GM12892 (cell line): ENCODE results near the gene SRP68.
"Not testable (repeated sequence)": the region's sequence is repeated elsewhere in the genome, so short reads cannot be mapped to it uniquely, and the experiment has no call there.

ENCODE experiments used
- DNase-seq: peaks from one replicate; pipeline ENCODE4 v3.0.0; 2011; ENCODE audit not compliant: insufficient read length
- FAIRE-seq: peaks from 2 replicates; lab custom pipeline; 2011; peaks lifted over from hg19 to GRCh38; lab: Jason Lieb, UNC
- POLR2A ChIP-seq: IDR thresholded peaks from 2 replicates; pipeline ENCODE4 v1.6.1; 2011; ENCODE audit warnings: low read depth, low read length, control low read depth
- POLR2AphosphoS5 ChIP-seq: IDR thresholded peaks from 2 replicates; pipeline ENCODE4 v1.6.1; 2011; ENCODE audit warnings: low read depth, low read length, control low read depth
- TAF1 ChIP-seq: IDR thresholded peaks from 2 replicates; pipeline ENCODE4 v1.6.1; 2011; ENCODE audit warnings: low read depth, mild to moderate bottlenecking, control low read depth, low read length, borderline replicate concordance

Gene SRP68

DNA sequence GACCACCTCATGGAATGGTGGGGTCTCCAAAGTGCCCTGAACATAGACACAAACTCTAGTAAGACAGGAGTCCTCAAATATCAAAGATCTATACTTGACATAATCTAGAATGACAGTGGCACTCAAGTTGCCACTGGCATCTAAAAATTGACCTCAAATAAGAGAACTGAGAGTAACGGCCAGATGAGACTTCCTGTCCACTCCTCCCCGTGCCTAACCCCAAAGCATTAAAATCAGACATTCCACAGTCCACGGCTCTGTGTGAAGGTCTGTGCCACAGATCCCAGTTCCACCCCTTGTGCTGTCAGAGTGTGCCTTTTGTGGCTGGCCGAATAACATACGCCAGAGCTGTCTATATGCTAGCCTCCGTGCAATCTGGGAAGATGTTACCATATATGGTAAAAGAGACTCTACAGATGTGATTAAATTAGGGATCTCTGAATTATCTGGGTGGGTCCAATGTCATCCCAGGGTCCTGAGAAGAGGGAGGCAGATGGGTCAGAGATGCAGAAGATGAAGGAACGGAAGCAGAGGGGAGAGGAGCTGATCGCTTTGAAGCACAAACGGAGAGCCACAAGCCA lies 24.2 kb downstream of the SRP68 start:
- no peak for TF ChIP-seq TAF1
- no peak for TF ChIP-seq POLR2A
- no peak for TF ChIP-seq POLR2AphosphoS5
- no peak for FAIRE-seq
- no peak for DNase-seq

DNA sequence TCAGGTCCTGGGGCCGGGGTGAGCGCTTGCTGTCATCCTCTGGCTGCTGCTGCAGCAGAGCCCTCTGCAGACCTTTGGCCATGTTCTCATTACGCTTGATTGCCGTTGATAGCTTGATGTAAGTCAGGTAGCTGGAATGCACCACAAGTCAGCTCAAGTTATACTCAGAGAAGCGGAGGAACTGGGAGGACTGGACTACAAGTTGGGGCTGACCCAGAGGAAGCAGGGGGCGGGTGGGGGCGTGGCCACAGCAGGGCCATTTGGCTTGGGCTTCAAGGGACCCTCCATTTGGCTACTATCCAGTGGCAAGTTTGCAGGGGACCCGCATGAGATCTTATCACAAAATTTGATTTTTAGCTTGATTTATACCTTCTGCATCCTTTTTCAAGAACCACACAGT lies 26.3 kb downstream of the SRP68 start:
- TF ChIP-seq POLR2A (no peak), POLR2AphosphoS5 (no peak), TAF1 (no peak)
- FAIRE-seq (no peak), DNase-seq (no peak)

DNA sequence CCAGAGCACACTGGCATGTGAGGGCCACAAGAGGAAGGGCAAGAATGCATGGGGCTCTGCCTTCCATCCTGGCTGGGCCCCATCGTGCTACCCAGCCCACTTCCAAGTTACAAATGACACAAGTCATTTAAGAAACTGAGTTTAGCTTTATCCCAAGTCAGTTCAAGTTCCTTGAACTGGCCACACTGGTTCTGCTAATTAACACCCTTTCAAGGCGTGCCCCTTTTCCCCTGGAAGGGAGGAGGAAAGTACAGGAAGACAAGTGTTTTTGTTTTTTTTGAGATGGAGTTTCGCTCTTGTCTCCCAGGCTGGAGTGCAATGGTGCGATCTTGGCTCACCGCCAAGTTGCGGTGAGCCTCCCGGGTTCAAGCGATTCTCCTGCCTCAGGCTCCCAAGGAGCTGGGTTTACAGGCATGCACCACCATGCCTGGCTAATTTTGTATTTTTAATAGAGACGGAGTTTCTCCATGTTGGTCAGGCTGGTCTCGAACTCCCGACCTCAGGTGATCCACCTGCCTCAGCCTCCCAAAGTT lies 27.8 kb downstream of the SRP68 start:
- DNase-seq, FAIRE-seq: not testable (repeated sequence)

DNA sequence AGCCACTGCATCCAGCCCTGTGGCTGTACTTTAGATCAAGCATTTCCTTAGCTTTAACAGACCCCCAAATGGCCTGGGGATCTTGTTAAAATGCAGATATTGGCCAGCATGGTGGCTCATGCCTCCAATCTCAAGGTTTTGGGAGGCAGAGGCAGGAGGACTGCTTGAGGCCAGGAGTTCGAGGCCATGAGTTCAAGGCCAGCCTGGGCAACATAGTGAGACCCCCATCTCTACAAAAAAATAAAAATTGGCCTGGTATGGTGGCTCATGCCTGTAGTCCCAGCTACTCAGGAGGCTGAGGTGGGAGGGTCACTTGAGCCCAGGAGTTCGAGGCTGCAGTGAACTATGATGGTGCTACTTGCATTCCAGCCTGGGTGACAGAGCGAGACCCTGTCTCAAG lies 29.4 kb downstream of the SRP68 start:
- DNase-seq, FAIRE-seq: not testable (repeated sequence)

DNA sequence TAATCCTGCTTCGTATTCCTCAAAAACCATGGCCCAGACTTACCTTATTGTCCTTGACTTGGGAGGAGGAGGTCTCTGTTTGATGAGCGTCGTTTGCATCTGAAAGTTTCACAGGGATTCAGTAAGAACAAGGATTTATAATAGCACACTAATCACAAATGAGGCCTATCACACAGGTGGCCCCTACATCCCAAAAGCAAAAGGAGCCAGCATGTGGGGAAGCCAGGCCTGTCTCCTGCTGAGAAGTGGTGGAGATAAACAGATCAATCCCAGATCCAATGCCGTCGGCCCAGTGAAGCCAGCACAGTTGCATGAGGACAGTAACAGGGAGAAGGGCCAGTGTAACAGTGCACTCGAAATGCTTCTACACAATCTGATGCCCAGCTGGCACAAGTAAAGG lies 31.9 kb downstream of the SRP68 start:
- no peak for FAIRE-seq
- DNase-seq, result no peak
- TF ChIP-seq POLR2A (no peak), TAF1 (no peak), POLR2AphosphoS5 (no peak)

DNA sequence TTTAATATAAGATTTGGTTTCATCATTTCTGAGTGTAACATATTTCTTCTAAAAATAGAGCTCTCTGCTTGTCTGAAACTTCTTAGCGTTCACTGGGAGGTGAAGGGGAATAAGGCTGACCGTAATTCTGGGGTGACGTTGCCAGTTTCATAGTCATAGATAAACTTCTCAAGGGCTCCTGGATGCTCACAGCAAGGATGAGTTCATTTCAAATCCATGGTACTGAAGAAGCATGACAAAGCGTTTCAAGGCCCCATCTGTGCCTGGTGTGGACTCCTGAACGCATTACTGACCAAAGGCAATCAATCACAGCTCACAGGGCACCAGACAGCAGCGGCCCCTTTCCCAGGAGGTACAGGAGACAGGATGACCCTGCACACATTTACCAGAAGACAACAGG lies 33.2 kb downstream of the SRP68 start:
- no peak for FAIRE-seq
- DNase-seq, result no peak
- no peak for TF ChIP-seq POLR2AphosphoS5
- no peak for TF ChIP-seq TAF1
- TF ChIP-seq POLR2A, result no peak

DNA sequence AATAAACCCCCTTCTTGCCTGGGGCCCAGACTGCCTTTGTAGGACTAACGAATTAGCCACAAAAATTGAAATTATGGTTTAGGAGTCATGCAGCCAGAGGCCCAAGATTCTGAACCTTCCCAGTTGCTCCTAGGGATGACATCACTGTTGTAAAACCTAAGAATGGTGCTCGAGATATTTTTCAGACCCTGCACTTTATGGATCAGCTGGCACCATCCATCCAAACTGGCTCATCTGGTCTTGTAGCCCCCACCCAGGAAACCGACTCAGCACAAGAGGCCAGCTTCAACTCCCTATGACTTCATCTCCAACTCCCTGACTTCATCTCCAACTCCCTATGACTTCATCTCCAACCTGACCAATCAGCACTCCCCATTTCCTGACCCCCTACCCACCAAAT lies 34.3 kb downstream of the SRP68 start:
- TF ChIP-seq TAF1 (no peak), POLR2AphosphoS5 (no peak), POLR2A (no peak)

DNA sequence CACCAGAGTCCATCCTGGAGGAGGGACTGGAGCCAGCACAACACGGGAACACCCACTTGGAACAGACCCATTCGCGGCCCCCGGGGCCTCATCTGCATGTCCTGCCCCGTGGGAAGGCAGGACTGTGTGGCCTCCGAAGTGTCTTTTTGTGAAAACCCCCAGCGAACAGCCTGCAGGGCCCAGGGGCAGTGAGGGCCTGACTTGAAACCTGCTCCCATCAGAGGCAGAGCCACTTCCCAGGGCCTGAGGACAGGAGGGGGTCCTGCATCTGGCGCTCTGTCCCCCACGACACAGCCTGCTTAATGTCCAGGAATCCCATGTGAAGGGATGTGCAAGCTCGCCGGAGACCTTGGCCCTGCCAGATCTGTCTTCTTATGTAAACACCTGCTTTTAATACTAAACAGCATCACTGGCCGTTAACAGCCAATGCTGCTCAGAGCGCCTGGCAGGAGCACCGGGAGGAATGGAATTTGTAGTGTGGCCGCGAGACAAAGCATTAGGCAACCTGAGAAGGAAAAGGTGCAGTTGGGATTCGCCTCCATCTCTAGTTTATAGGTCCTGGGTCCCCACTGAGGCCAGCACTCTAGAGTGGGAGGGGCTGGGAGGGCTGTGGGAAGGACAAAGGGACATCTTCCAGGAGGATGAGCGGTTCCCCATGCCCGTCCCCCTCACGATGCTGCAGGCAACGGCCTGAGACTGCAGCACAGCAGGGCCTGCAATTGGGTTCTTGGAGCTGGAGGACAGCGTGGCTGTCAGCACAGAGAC lies 35.6 kb downstream of the SRP68 start:
- DNase-seq (no peak), FAIRE-seq (no peak)
- TF ChIP-seq POLR2A (no peak), TAF1 (no peak), POLR2AphosphoS5 (no peak)

More for the DNA sequence above, 34.3 kb downstream of the SRP68 start:
- no peak for DNase-seq
- FAIRE-seq, result no peak

DNA sequence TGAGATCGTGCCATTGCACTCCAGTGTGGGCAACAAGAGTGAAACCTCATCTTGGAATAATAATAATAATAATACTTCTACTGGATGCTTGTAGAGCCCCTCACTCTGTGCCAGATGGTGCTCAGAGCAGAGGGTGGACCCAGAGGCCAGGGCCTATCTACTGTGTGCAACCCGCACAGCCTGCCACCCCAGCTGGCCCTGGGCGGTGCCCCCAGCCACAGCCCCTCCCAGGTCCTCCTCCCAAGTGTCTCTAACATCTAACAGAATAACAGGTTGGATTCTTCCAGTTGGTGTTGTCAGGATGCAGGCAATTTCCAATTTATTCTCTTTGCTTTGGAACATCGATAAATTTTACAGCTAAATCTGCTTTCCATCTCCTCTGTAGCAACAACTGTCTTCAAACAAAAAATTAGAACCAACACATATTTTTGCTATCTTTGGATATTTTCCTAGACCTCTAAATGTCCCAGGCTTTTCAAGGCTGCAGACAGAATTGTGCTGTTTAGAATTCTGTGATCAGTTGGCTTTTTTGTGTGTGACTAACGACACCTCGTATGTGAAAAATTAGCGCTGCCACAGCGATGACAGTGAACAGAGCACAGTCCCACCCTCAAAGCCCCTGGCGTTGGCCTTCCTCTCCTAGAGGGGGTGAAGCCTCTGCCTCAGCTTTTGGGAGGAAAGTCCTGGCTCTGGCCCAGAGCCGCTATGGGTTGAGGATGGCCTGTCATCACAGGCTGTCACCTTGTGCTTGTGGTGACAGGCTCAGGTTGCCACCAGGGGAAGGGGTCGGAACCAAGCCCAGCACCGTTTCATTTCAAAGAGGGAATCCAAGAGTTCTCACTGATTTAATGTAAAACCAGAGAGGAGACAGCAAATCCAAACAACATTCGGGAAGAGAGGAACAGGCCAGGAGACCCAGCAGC lies 37.6 kb downstream of the SRP68 start:
- no peak for FAIRE-seq

DNA sequence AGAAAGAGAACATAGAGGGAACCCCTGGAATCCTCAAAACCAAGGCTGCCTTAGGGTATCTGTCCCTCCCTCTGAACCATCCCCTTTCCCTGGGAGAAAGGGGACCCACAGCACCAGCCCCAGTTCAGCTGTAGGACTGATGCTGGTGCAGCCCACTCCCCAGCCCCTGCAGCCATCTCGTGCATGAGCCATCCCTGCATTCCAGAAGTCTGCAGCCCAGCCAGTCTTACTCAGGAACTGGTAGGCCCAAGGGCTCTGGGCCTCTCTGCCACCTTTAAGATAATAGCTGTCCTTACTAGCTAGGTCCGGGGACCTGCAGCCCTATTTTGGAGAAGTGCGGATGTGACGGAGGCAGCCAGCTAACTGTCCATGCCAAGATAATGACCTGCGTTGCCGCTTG lies 39.2 kb downstream of the SRP68 start:
- no peak for TF ChIP-seq TAF1
- no peak for TF ChIP-seq POLR2A
- TF ChIP-seq POLR2AphosphoS5, result no peak
- DNase-seq, result no peak
- no peak for FAIRE-seq

More for the DNA sequence above, 37.6 kb downstream of the SRP68 start:
- TF ChIP-seq TAF1 (no peak), POLR2A (no peak), POLR2AphosphoS5 (no peak)
- DNase-seq, result no peak

DNA sequence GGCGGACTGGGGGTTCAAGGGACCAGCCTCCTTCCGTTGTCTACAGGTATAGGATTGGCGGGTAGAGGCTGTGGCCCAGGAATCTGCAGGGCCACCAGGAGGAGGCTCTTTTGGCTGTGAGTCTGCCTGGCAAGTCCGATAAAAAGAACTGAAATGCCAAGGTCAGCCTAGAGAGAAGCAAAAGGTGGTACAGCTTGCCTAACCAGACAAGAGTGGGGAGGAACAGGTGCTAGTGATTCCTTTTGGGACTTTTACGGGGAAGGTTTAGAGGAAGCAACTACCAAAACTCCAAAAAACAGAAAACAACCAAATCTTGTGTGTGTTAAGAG lies 39.6 kb downstream of the SRP68 start:
- TF ChIP-seq TAF1 (no peak), POLR2AphosphoS5 (no peak), POLR2A (no peak)
- no peak for FAIRE-seq
- no peak for DNase-seq
